ENCODE data around the gene SRP72.

Gene SRP72

GRCh38 chr4:56544573-56545131 lies 77.2 kb downstream of the SRP72 start:
- TF ChIP-seq POLR2AphosphoS5 (IDR thresholded peaks at IDR 0.05; ENCODE audit: low read depth) (no peak), CTCF (IDR thresholded peaks at IDR 0.05; ENCODE audit: insufficient read depth, low read length) (peak; percentile 89), REST (IDR thresholded peaks at IDR 0.05; ENCODE audit: insufficient replicate concordance, low read depth) (no peak), GABPA (IDR thresholded peaks at IDR 0.05; ENCODE audit: low read depth) (no peak), SPI1 (IDR thresholded peaks at IDR 0.05; ENCODE audit: borderline replicate concordance, low read depth) (no peak)
- H3K27me3 ChIP-seq (ENCODE audit: insufficient read depth, poor library complexity, severe bottlenecking) = peaks cover 3% of the 10 kb centered on the region
- peak overlapping the region; percentile 30 for H3K4me3 ChIP-seq (replicated peaks; ENCODE audit: insufficient read depth, low read length)
- DNase-seq (ENCODE audit: low read depth in 1 of 2, low spot score in 1 of 2) = peak; percentile 41 to 65
- H3K27ac ChIP-seq (replicated peaks) = no peak overlapping the region

- Histone ChIP-seq H3K27ac (replicated peaks) (no peak overlapping the region), H3K4me3 (replicated peaks; ENCODE audit: insufficient read depth, low read length) (no peak overlapping the region), H3K27me3 (ENCODE audit: insufficient read depth, poor library complexity, severe bottlenecking) (peaks cover 3% of the 10 kb centered on the region)
- TF ChIP-seq SPI1 (IDR thresholded peaks at IDR 0.05; ENCODE audit: borderline replicate concordance, low read depth) = no peak
- TF ChIP-seq GABPA (IDR thresholded peaks at IDR 0.05; ENCODE audit: low read depth) = no peak
- TF ChIP-seq POLR2AphosphoS5 (IDR thresholded peaks at IDR 0.05; ENCODE audit: low read depth) = no peak
- no peak for TF ChIP-seq CTCF (IDR thresholded peaks at IDR 0.05; ENCODE audit: insufficient read depth, low read length)
- TF ChIP-seq REST (IDR thresholded peaks at IDR 0.05; ENCODE audit: insufficient replicate concordance, low read depth) = no peak
- DNase-seq (ENCODE audit: low read depth in 1 of 2, low spot score in 1 of 2) = no peak
Measured at GRCh38 chr4:56550642-56551041, 83.2 kb downstream of the SRP72 start.

DNA sequence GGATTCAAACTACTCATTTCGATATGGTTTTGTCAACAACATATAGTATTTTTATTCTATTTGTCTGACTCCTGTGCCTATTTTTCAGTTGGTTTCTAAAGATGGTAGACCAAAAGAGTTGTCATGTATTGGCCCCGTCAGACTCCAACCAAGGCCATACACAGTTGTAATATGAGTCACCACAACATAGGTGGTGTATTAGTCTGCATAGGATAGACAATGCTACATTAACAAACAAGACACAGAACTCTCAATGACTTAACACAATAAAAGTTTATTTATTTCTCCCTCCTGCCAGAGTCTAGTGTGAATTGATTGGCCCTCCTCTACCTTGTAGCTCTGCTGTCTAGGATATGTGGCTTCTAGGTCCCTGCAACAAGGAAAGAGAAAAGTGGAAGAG lies 84.1 kb downstream of the SRP72 start:
- Histone ChIP-seq H3K4me3 (replicated peaks; ENCODE audit: insufficient read depth, low read length) (no peak overlapping the region), H3K27ac (replicated peaks) (no peak overlapping the region), H3K27me3 (ENCODE audit: insufficient read depth, poor library complexity, severe bottlenecking) (peaks cover 3% of the 10 kb centered on the region)
- no peak for DNase-seq (ENCODE audit: low read depth in 1 of 2, low spot score in 1 of 2)
- TF ChIP-seq CTCF (IDR thresholded peaks at IDR 0.05; ENCODE audit: insufficient read depth, low read length) (no peak), GABPA (IDR thresholded peaks at IDR 0.05; ENCODE audit: low read depth) (no peak), SPI1 (IDR thresholded peaks at IDR 0.05; ENCODE audit: borderline replicate concordance, low read depth) (no peak), POLR2AphosphoS5 (IDR thresholded peaks at IDR 0.05; ENCODE audit: low read depth) (no peak), REST (IDR thresholded peaks at IDR 0.05; ENCODE audit: insufficient replicate concordance, low read depth) (no peak)

Data from HL-60 (cell line).